ENCODE data around the gene FBXW8. TPM values are rescaled to one million over a fixed set of nuclear protein-coding genes. Genes with fewer than 3 reads are reported as not detected.
A peak's percentile ranks its signal among the peaks of the same experiment; 100 is the strongest.

FBXW8 gene
- polyA plus RNA-seq, 2 of the 4 experiments (the other 2 are of a cell fraction), result 9.8 to 15.7 TPM

DNA sequence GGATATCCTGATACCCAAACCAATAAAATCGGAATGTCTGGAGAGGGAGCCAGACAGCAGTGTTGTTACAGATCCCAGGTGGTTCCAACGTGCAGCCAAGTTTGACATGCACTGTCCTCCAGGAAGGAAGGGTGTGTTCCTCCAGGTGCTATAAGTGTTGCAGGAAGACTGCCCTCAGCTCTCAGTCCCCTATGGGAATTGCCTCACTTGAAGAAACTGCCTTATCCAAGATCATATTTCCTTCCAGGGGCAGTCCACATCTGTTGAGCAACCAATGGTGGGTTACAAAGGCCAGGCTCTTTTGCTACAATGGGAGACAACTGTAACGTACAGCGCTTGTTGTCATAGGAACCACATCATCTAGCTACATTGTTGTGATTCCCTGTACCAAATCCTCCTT is 13.3 kb upstream of the FBXW8 start:
- CTCF ChIA-PET, result interaction anchor here (0.7 to 1.7 kb wide), 6 partner anchors 9 to 189 kb away, joined by 3 to 5 read pairs (median 3); no protein-coding TSS in a partner anchor
- FAIRE-seq, result no peak
- Histone ChIP-seq H3K9me3 (peaks cover 4% of the 10 kb centered on the region; the same call in 1 of the 3 replicates), H3K4me1 (no peaks in the 10 kb centered on the region), H3K27ac (no peak overlapping the region), H3K4me2 (no peak overlapping the region), H3K4me3 (no peak overlapping the region)
- POLR2A ChIA-PET, result no interaction called here
- TF ChIP-seq ESRRA (IDR thresholded peaks at IDR 0.05; ENCODE audit: borderline replicate concordance, low read length), result no peak
- no peak for TF ChIP-seq PHF8 (IDR thresholded peaks at IDR 0.05; ENCODE audit: borderline replicate concordance, low read depth)
- WGBS (ENCODE audit: missing lambda C conversion rate), result 52% methylated on average over 4 of the region's 4 CpGs
- no peak for DNase-seq (ENCODE audit: low read depth in 1 of 2, low spot score in 1 of 2)
- ATAC-seq, result no peak

GRCh38 chr12:116898669-116899068 is 12.1 kb upstream of the FBXW8 start:
- no peak for FAIRE-seq
- peak; percentile 78 to 79 for ATAC-seq
- ChIA-PET CTCF (interaction anchor here (0.7 to 1.7 kb wide), 4 partner anchors 10 to 190 kb away, joined by 3 to 5 read pairs (median 3); partner anchors contain the start of gene HRK), POLR2A (no interaction called here)
- H3K27ac ChIP-seq, result no peak overlapping the region
- TF ChIP-seq HDAC2 (IDR thresholded peaks at IDR 0.05) (no peak), FOSB (CRISPR knock-in tag; IDR thresholded peaks at IDR 0.05) (no peak), HOXB13 (CRISPR knock-in tag; IDR thresholded peaks at IDR 0.05; ENCODE audit: low read depth) (no peak), USF2 (IDR thresholded peaks at IDR 0.05) (peak; percentile 84)
- H3K4me1 ChIP-seq, result no peaks in the 10 kb centered on the region
- H3K4me2 ChIP-seq, result peak overlapping the region; percentile 29; the same call in 2 of the 3 replicates
- peaks cover 4% of the 10 kb centered on the region; the same call in 1 of the 3 replicates for H3K9me3 ChIP-seq
- WGBS (ENCODE audit: missing lambda C conversion rate), result 41% methylated on average over 3 of the region's 3 CpGs
- H3K4me3 ChIP-seq, result no peak overlapping the region
- no peak for DNase-seq (ENCODE audit: low read depth in 1 of 2, low spot score in 1 of 2)

DNA sequence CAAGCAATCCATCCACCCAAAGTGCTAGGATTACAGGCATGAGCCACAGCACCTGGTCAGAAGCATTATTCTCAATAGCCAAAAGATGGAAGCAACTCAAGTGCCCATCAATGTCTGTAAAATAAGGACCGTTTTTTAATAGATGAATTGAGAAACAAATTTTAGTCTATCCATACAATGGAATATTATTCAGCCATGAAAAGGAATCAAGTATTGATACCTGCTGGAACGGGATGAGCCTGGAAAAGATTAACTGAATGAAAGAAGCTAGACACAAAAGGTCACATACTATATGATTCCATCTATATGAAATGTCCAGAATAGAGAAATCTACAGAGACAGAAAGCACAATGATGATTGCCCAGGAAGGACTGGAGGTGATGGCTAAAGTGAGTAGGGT is 9.1 kb upstream of the FBXW8 start:
- DNase-seq (ENCODE audit: low read depth in 1 of 2, low spot score in 1 of 2) (no peak), ATAC-seq (no peak), FAIRE-seq (no peak)
- Histone ChIP-seq H3K4me2 (no peak overlapping the region), H3K9me3 (peaks cover 4% of the 10 kb centered on the region; the same call in 1 of the 3 replicates), H3K4me3 (no peak overlapping the region), H3K27ac (no peak overlapping the region), H3K4me1 (no peaks in the 10 kb centered on the region)
- no peak for TF ChIP-seq JUNB (IDR thresholded peaks at IDR 0.05)
- TF ChIP-seq RFX5 (IDR thresholded peaks at IDR 0.05), result no peak
- TF ChIP-seq EP300 (IDR thresholded peaks at IDR 0.05), result no peak
- no peak for TF ChIP-seq KDM1A (IDR thresholded peaks at IDR 0.05; ENCODE audit: low read depth)
- no peak for TF ChIP-seq HES2 (IDR thresholded peaks at IDR 0.05)
- no peak for TF ChIP-seq BHLHE40 (IDR thresholded peaks at IDR 0.05; ENCODE audit: low read depth, low read length)
- TF ChIP-seq POLR2A (IDR thresholded peaks at IDR 0.05; ENCODE audit: low read length), result no peak
- no peak for TF ChIP-seq SREBF2 (IDR thresholded peaks at IDR 0.05)
- no peak for TF ChIP-seq RCOR1 (IDR thresholded peaks at IDR 0.05; ENCODE audit: low read depth, low read length)
- no peak for TF ChIP-seq MYC (IDR thresholded peaks at IDR 0.05; ENCODE audit: borderline replicate concordance, low read length)
- TF ChIP-seq MAX (IDR thresholded peaks at IDR 0.05), result no peak
- POLR2A ChIA-PET, result interaction anchor here (0.6 kb wide), 1 partner anchor 20 kb away, joined by 4 read pairs; no protein-coding TSS in a partner anchor
- CTCF ChIA-PET, result no interaction called here
- WGBS (ENCODE audit: missing lambda C conversion rate), result 7% methylated on average over 2 of the region's 2 CpGs

DNA sequence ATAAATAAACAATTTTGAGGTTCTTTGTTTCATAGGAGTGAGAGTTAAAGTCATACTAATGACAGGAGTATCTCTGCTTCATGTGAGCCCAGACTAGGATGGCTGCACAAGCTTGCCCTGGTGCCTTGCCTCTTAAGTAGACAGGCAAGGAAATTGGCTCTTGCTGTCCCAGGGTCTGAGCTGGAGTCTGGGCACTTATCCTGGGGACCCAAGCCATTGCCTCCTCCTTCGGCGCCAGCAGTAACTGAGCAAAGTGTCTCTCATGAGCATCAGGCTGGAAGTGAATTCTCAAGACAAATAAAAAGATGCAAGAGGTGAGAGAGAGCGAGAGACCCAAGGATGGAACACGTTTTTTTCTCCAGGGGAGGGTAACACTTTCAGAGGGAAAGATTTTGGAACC is 6.9 kb upstream of the FBXW8 start:
- H3K9me3 ChIP-seq, result peaks cover 4% of the 10 kb centered on the region; the same call in 1 of the 3 replicates
- FAIRE-seq (no peak), DNase-seq (ENCODE audit: low read depth in 1 of 2, low spot score in 1 of 2) (no peak), ATAC-seq (peak in 1 of 2 experiments; percentile 32; a peak in 1 of 6 replicates)
- ChIA-PET CTCF (no interaction called here), POLR2A (no interaction called here)
- no peak overlapping the region for H3K4me3 ChIP-seq
- H3K4me2 ChIP-seq, result no peak overlapping the region
- no peak for TF ChIP-seq TFCP2L1 (CRISPR knock-in tag; IDR thresholded peaks at IDR 0.05)
- no peak overlapping the region for H3K27ac ChIP-seq
- no peaks in the 10 kb centered on the region for H3K4me1 ChIP-seq
- WGBS (ENCODE audit: missing lambda C conversion rate), result 64% methylated on average over 4 of the region's 4 CpGs

DNA sequence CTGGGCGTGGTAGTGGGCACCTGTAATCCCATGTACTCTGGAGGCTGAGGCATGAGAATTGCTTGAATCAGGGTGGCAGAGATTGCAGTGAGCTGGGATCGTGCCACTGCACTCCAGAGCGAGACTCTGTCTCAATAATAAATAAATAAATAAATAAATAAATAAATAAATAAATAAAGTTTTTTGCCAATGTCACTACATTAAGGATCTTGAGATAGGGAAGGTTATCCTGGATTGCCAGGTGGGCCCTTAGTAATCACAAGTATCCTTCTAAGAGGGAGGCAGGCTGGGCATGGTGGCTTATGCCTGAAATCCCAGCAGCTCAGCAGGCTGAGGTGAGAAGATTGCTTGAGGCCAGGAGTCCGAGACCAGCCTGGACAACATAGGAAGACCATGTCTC is 4.5 kb upstream of the FBXW8 start:
- Histone ChIP-seq H3K4me2 (no peak overlapping the region), H3K4me1 (no peaks in the 10 kb centered on the region), H3K27ac (no peak overlapping the region), H3K4me3 (no peak overlapping the region), H3K9me3 (peaks cover 4% of the 10 kb centered on the region; the same call in 1 of the 3 replicates)
- ChIA-PET CTCF (interaction anchor here (0.6 kb wide), 2 partner anchors 9 to 87 kb away, joined by 3 read pairs; no protein-coding TSS in a partner anchor), POLR2A (no interaction called here)
- TF ChIP-seq HOXA7 (CRISPR knock-in tag; IDR thresholded peaks at IDR 0.05) (no peak), NR3C1 (IDR thresholded peaks at IDR 0.05) (no peak), JUNB (IDR thresholded peaks at IDR 0.05) (no peak), KDM5A (IDR thresholded peaks at IDR 0.05) (no peak), ZC3H11A (IDR thresholded peaks at IDR 0.05) (peak; percentile 52)
- 72% methylated on average over 4 of the region's 4 CpGs for WGBS (ENCODE audit: missing lambda C conversion rate)
- no peak for DNase-seq (ENCODE audit: low read depth in 1 of 2, low spot score in 1 of 2)
- FAIRE-seq, result no peak
- no peak for ATAC-seq
